IPS-NIHi7 (cell line): ENCODE results near the gene GFRA1.
A peak's percentile ranks its signal among the peaks of the same experiment; 100 is the strongest.
"Not testable (repeated sequence)": the region's sequence is repeated elsewhere in the genome, so short reads cannot be mapped to it uniquely, and the experiment has no call there.

Experiments
- DNase-seq: peaks from one replicate; pipeline ENCODE4 v3.0.0; 2012; ENCODE audit warnings: mixed read lengths; ENCODE audit errors: extremely low spot score

GFRA1 gene

DNA sequence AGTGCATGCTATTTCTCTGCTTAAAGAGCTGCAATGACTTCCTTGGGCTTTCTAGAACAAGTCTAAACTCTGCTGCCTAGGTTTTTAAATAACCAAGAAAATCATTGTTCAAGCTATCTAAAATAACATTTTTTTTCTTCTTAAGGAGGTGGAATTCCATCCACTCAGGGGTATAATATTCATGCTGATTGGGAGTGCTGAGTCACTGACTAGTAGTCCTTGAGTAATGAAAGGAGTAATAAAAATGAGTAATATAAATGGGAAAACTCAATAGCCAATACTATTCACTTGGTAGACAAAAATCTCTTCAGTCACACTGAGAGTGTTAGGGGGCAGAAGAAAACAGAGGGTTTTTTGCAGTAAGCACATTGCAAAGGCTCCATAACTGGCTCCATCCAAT is 72.0 kb downstream of the GFRA1 start:
- no peak for DNase-seq

DNA sequence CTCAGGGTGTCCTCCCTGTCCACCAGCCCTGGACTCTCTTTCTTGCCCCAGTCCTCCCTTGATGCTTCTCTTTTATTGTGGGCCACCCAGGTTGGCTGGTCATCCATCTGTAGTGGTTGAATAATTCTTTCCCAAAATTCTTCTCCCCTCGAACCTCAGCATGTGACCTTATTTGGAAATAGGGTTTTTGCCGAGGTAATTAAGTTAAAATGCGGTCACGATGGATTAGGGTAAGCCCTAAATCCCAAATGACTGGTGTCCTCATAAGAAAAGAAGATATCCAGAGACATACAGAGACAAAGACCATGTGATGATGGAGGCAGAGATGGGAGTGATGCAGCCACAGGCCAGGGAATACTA is 74.3 kb downstream of the GFRA1 start:
- no peak for DNase-seq

DNA sequence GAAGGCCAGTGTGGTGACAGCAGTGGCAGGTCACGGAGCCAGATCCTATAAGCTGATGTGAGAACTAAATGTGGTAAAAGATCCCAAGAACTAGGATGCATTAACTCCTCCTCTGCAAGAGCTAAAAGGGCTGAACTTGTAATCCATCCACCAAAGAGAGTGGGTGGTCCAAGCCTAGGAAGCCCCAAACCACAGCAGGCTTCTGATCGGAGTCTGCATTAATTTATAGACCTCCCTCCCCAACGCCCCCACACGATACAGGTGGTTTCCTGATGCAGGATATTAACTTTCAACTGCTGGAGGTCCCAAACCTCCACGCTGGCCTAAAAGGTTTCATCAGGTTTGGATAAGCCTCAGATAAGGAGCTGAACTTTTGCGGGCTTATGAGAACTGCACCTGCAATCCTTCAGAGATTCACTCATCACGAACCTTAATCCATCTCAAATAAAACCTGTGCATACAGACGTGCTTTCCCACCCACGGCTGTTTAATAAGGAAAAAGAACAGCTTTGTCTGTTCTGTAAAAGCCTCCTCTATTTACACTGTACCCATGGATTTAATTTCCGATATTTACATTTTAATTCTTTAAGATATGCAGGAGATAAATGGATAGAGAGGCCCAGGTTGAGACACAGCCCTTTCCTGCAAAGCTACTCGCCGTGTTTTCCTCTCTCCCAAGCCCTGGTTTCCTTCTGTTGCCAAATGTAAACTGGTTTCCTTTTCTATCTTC is 74.9 kb downstream of the GFRA1 start:
- no peak for DNase-seq

DNA sequence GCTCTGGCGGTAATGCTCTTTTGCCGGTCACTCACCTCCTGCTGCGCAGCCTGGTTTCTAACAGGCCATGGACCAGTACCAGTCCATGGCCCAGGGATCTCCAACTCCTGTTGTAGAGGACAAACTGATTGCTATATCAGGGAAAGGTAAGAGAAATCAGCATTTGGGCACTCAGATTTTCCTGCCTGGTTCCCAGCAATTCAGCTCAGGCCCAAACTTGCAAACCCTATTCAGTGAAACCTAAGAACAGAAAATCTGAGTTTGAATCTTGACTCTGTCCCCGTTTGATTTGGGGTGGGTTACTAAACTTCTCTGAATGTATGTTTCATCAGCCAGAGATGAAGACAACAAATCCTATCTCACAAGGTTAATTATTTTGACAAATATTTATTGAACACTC is 77.4 kb downstream of the GFRA1 start:
- no peak for DNase-seq

DNA sequence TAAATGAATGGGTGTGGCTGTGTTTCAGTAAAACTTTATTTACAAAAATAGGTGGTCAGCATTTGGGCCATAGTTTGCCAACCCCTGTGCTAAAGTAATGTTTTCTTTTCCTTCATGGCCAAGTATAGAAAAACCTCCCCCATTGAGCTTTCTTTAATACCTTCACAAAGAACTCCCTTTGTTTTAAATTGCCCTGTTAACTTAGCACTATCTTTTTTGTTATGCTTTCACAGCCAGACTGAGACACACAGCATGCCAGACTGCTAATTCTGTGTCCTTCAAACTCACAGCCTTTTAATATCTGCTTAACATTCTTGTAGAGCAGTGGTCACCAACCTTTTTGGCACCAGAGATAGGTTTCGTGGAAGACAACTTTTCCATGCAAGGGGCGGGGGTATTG is 78.0 kb downstream of the GFRA1 start:
- no peak for DNase-seq

DNA sequence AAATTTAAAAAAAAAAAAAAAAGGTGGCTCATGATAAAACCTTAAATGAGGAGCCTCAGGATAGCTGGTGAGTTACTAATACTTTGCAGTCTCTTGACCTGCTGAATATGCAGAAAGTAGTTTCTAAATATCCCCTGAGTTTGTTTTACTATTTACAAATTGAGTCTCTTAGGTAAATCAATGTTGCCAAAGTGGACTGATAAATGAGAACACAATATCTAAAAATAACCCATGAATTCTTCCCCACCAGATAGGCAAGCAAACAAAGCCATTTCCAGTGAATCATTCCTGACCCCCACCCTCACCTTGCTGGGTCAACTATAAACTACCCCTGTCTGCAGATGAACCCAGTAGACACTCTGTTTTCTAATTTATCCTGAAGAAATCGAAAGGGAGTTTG is 78.9 kb downstream of the GFRA1 start:
- no peak for DNase-seq

DNA sequence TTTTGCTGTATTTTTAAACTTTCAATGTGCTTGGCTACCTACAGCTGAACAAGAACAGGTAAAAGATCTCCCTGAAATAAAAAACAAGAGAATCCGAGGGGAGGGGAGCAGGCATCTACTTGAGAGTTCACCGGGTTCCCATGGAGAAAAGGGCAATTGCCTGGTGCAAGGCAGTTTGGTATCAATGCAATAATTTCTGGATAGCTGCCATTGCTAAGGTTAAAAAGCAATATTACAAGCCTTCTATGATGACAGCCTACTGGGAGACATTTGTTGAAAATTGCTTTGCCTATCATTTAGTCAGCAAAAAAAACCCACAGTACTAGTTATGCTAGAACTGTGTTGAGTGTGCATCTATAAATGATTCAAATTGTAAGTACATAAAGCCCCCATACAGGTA is 82.1 kb downstream of the GFRA1 start:
- no peak for DNase-seq

DNA sequence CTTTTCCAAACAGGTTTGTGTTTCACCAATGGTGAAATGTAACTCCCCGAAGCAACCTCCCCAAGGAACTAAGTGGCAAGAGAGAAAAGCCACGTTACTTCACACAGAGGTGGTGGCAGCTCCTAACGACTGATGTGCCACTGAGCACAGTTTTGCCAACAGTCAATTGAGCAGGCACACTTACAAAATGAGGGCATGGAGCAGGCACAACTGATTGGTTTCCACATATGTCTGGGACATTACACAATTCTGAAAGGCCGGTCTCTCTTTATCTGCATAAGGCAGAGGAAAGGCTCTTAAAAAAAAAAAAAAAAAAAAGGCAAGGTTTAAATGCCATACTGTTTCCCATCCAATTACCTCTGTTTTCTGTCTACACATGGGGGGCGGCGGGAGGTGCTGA is 86.7 kb downstream of the GFRA1 start:
- DNase-seq: no peak

DNA sequence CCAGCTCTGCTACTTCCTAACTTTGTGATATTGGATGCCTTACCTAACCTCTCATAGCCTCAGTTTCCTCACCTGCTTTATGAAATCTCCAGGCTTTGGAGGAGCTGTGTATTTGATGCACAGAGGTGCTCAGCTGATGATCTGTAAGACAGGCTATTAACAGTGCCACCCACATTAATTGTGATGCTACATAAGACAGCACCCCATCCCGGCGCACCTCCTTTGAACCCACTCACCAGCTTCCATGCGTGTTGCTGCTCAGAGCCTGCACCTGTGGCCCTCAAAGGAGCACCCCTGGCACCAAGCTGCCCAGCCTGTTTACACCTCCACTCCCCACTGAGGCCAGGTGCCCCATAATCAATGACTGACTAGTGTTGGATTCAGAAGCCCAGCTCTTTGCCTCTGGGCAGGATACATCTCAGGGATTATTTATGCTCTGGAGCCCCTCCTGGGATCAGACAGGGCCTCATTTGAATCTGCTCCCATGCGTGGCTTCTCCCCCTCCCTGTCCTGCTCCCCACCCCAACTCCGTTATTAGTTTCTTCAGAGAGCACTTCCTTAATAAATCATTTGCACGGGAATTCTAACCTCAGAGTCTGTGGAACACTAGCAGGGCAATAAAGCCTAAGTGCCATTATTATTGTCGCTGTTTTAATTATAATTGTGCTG is 87.7 kb downstream of the GFRA1 start:
- DNase-seq: no peak

DNA sequence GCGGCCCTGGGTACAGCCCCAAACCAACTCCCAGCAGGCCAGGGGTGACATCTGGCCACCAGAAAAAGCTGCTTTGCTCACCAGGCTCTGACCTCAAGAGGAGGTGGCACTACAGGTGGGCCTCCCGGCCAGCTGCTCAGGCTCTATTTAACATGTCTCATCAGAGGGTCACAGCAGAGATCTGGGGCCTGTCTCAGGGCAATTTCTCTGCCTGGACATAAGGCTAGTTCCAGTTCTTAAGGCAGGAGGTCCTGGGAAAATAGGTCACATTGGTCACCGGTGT is 88.6 kb downstream of the GFRA1 start:
- no peak for DNase-seq

DNA sequence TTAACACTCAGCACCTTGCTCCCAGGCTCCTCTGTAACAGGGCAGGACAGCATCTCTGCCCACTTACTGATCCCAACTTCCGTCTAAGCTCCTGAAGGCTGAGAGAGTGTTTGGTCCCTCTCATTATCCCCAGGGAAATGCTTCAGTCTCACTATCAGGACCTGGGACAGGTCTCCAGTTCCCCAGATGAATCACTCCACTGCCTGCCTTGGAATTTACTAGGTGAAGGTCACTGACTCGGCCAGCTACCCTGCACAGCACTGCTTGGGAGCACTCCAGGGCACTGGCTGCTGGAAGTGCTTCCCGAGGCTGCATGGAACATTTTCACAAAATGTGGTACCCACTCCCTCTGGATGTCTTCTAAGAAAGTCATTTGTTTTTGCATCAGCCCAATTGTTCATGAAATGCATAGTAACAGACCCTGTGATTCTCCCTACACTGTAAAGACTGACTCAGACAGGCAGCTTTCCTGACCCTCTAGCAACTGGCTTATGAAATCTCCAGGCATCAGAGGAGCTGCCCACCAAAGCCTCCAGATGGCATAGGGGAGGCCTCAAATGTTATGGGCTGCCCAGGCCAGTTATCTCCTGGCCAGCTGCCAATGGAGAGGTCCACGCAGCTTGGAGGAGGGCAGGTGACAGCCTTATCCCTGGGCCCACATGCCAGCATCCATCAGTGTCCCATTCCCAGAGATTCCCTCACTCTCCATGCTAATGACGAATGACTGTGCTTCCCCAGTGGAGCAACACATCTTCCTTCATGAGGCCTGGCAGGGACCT is 89.1 kb downstream of the GFRA1 start:
- DNase-seq: peak; percentile 78

DNA sequence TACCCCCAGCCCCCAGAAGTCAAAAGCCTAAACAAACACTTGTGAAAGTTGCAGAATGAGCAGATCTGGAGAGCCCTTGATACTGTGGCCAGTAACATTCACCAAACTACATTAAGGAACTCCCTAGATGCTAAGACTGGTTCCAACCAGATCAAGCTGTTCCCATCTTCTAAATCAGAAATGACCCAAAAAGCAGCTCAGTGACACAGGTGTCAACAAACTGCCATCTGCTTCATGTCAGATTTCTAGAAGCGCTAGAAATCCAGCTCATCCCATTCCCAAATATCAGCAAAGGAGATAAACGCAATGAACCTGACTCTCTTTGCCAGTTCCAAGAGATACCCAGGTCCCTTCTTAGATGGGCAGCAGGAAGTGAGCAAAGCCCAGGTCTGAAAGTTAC is 90.6 kb downstream of the GFRA1 start:
- DNase-seq: no peak

DNA sequence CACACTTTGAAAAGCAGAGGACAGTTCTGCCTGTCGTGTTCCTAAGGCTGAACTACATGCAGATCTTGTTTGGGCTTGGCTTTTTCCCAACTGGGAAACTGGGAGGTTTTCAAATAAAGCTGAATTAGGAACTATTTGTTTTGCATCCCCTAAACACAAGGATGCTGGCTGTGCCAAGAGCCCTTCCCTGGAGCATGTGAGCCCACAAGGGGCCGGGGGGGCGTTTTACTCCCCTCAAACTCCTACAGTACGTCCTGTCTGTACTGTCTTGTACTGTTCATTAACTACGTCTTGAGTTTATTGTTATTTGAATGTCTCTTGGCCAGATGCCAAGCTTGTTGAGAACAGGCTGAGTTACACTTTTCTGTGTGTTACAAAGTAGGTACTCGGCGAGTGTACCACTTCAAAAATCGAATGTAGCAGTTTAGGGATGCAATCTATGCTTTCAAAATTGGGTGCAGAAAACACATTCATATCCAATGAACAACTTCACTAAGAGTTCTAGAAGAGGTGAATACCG is 94.9 kb downstream of the GFRA1 start:
- DNase-seq: no peak

DNA sequence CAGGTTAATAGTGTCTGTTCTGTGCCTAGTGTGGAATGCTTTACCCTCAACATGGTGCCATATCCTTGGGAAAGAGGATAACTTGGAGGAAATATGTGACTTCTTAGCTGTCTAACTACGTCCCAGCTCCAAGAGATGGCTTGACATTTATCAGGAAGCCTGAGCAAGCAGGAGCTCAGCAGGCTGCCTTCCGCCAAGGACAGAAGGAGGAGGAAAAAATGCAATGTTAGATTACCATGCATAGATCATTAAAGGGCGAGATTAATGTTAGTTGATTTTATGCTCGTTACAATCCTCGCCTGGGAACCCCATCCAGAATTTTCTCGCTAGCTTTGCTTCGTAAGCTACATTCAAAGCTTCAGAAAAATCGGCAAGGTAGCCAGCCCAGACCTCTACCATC is 97.8 kb downstream of the GFRA1 start:
- DNase-seq: no peak

DNA sequence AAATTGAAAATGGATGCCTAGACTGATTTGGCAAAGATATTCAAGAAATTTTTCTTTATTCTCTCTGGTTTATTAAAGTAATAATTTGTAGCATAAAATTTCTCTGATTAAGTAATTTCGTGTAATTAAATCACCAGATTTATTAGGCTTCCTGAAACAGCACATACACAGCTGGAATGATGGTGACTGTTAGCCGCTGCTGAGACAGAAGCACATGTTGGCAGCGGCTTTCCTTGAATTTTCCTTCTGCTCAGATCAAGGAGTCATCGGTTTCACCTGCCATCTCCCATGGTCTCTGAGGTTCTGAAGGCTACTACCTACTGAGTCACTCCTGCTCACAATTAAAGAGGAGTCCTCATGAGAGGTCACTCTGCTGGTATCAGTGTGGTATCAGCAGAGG is 101.5 kb downstream of the GFRA1 start:
- DNase-seq: no peak

DNA sequence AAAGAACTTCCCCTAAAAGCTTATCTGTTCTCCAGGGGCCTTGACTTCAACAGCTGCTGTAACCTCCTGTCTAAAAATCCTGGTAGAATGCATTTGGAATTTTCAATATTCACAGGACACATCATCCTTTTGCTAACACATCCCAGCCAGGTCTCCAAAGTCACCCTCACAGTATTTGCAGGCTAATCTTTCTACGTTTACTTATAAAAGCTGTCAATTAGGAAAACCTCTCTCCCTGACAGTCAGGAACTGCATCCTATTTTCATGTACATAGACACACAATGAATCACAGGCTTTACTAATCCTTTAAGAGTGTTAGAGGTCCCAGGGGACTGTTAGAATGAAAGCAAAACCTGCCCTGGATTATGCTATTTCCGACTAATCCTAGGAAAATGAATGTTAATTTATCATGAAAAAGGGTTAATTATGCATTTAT is 102.2 kb downstream of the GFRA1 start:
- no peak for DNase-seq

DNA sequence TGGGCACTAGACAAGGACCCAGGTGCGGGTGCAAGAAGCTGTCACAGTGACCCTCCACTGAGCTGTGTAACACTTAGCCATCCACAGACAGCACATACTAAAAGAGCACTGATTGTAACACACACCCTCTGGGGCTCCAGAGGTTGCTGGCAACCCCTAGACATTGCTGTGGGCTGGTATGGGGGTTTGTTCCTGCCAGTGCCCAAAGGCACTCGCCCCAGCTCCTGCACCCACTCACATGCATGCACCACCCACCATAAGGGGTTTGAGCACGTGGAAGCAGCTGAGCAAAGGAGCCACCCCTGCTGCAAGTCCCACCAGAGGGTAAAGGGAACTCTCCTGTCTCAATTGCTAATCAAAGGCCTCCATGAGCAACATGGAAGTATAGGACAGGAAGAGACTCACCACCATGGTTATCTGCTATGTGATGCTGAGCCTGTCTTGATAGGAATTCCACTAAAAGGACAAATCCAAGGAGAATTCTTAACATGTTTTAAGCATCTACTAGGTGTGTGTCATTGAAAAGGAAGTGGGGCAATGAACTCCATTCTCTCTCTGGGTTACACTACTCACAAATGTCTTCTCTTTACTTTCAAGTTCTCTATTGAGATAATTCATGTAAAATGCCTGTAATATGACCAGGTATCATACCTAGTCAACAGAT is 103.1 kb downstream of the GFRA1 start:
- no peak for DNase-seq

DNA sequence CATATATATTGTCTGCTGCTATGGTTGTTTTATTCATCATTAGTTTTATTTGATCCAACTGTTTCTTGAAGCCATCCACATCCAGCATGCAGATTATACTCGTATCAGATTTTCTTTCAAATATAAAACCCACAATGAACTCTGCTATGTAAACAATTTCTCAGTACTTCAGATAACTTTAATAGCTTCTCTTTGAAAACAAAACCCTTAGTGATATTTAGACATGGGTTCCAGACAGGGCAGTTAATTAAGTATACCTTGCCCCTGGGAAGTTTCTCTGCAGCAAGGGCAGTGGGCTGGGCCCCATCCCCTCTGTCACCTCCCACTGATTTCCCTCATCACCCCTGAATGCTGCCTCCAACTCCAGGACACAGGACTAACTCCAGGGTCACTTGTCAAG is 104.3 kb downstream of the GFRA1 start:
- no peak for DNase-seq

DNA sequence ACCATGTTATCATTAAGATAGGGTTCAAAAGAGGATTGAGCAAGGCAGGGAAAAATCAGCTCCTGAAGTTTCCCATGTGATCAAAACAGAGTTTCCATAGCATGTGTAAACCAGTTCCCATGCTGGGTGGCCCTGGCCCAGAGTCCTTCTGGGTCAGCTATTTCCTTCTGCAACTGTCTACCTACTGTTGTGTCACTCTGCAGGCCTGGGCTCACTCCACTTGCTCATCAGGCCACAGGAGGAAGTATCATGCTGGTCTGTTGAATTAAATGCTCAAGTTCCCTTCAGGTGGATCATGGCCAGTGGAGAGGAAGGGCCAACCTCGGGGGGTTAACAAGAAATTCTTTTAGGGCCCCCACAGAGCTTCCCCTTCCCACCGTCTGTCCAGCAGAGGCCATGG is 104.7 kb downstream of the GFRA1 start:
- no peak for DNase-seq

DNA sequence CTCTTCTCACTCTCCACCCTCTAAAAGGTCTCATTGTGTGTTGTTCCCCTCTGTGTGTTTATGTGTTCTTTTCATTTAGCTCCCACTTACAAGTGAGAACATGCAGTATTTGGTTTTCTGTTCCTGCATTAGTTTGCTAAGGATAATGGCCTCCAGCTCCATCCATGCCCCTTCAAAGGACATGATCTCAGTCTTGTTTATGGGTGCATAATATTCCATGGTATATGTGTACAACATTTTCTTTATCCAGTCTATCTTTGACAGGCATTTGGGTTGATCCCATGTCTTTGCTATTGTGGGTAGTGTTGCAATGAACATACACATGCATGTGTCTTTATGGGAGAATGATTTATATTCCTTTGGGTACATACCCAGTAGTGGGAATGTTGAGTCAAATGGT is 107.1 kb downstream of the GFRA1 start:
- DNase-seq: not testable (repeated sequence)

DNA sequence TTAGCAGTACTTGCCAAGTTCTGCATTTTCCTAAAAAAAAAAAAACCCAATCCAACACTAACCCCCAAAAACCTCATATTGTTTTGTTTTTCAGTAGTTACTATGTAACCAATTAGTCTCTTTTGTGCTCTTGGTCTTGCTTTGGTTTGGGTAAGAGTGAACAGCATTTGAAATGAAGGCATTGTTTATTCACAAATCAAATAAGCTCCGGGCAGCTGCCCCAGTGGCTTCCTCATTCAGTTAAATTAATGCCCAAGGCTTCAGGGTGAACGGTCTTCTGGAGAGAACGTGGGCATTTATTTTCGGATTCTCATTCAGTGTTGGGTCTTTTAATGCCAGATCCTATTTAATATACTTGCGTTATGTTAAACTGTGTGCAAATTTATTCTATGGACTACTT is 108.7 kb downstream of the GFRA1 start:
- no peak for DNase-seq

DNA sequence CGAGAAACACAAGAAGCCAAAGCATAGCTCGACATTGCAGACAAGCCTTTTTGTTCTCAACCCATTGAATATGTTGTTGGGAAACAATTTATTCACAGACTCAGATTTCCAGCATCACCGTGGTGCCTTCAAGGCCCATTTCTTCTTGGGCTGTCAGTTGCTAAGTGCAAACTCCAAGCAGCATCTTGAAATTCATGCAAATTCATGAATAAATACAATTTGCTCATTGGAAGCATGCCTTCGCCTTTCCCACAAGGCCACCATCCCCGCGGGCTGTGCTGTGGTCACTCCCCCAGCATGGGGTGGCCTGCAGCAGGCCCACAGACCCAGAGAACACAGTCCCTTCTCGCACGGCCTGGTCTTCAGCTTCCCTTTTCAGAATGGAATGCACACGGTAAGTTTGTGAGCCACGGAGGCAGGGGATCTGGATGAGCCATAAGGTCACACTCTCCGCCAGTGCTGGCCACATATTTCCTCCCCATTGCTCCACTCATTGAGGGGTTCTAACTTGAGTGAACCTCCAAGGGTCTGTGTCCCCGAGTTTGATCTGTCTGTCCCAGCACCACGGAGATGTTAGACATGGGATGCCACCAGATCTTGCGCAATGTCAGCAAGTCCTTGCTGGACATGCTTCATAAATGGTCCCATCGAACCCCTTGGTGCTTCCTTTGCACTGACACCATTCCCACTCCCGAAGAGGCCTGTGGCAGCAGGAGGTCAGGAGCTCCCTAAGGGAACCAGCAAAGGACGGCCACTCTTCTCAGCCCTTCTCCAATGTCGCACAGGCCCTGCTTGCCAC is 109.5 kb downstream of the GFRA1 start:
- no peak for DNase-seq
